HuH-7.5 (cell line): ENCODE data around the gene RGS14.
A peak's percentile ranks its signal among the peaks of the same experiment; 100 is the strongest.

Source experiments
- DNase-seq: peaks from one replicate; pipeline ENCODE4 v3.0.0; 2011; ENCODE audit warnings: low spot score

RGS14 gene, protein sequence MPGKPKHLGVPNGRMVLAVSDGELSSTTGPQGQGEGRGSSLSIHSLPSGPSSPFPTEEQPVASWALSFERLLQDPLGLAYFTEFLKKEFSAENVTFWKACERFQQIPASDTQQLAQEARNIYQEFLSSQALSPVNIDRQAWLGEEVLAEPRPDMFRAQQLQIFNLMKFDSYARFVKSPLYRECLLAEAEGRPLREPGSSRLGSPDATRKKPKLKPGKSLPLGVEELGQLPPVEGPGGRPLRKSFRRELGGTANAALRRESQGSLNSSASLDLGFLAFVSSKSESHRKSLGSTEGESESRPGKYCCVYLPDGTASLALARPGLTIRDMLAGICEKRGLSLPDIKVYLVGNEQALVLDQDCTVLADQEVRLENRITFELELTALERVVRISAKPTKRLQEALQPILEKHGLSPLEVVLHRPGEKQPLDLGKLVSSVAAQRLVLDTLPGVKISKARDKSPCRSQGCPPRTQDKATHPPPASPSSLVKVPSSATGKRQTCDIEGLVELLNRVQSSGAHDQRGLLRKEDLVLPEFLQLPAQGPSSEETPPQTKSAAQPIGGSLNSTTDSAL

DNA sequence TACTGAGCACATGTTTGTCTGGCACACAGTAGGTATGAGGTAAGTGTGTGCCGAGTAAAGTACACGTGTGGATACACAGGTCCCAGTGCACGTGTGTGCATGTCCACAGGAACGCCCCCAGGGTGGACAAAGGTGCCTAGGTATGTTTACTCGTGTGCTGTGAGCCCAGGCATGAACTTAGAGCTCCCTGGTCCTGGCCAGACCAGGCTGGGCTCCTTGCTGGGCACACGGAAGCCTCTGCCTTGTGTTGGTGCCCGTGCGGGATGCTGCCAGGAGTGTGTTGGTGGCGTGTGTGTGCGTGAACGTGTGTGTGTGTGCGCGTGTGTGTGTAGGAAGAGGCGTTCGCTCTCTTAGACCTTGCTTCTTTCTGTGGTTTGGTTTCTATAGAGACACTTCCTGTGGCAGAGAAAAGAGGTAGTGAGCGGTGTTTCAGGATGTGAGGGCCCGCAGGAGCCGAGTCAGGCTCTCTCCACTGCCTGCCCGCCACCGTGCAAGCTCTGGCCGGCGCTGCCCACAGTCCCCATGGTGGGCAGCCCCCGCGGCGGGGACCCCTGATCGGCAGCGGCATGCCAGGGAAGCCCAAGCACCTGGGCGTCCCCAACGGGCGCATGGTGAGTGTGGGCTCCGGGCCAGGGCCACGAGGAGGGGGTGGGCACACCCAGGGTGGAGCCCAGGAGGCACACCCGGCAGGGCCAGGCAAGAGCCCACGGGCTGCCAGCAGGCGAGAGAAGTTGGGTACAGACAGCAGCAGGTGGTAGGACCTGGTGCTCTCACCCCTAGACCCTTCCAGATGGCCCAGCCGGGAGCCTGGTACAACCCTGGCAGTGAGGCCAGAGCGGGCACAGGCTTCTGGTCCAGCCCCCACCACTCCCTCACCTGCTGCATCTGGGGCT lies at the start of gene RGS14:
Gene RGS14, plus strand, starts transcription at position 466 of the 893 bp plus-strand sequence. Its CDS starts 101 bp downstream, at position 567.
- DNase-seq: no peak

DNA sequence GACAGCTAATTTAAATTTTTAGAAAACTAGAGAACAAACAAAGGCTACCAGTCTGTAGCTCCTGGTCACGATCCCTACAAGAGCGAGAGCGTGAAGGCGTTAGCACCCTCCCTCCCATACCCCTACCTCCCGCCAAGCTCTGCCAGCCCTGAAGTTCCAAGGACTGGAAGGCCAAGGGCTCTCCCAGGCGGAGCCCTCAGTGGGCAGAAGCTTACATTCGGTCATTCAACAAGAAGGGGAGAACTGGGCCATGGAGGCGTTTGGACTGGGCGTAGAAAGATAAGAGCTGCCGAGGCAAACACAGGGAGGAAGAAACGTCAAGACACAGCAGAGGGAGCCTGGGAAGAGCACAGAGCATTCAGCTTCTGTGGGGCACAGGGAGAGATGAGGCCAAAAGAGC lies 49.0 kb upstream of the RGS14 start:
- DNase-seq: no peak

DNA sequence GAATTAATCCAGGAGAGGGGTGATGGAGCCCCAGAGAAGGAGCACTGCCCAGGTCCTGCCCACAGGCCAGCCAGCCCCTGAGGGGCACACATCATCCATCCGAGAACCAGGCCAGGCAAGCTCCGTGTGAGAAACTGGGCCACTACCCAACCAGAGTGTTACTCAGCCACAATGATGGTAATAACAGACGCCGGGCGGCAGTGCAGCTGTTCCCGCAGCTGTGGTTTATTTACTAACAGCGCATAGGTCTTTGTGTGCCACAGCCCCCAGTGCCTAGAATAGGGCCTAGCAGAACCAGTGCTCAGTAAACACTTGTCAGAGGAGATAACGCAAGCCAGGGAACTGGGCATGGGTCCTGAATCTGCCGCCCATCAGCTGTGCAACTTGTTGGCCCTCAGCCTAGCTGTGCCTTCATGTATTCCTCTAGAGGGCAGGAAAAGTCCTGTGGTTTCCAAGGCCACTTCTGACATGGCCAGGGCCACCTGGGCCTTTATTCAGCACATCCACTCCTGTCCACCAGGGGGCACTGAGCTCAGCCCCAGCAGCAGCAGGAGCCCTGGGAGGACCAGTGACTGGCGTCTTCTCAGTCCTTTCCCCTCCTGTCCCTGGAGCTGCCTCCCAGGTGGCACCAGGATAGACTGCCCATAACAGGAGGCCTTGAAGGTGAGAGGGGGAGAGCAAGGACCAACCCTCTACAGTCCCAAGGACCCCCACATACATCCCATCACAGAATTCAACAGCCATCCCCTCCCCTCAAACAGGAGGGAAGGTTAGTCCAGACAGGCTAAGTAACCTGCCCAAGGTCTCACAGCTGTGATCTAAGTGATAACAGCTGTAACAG lies 48.2 kb upstream of the RGS14 start:
- peak; percentile 95 for DNase-seq

DNA sequence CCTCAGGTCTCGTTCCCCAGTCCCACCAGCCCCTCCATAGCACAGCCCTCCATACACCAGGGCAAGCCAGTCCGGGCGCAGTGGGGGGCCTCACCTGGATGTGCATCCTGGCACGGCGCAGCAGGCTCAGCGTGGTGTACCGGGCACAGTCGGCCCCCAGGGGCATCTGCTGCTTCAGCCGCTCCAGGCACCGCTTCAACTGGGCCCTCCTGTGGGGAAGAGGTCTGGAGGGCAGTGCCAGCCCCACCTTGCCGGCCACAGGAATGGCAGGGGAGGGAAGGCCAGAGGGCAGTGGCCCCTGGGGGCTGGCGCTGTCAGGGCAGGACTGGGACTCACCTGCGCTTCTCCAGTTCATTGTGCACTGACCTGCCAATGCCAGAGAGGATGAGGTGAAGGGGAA lies 47.4 kb upstream of the RGS14 start:
- no peak for DNase-seq

DNA sequence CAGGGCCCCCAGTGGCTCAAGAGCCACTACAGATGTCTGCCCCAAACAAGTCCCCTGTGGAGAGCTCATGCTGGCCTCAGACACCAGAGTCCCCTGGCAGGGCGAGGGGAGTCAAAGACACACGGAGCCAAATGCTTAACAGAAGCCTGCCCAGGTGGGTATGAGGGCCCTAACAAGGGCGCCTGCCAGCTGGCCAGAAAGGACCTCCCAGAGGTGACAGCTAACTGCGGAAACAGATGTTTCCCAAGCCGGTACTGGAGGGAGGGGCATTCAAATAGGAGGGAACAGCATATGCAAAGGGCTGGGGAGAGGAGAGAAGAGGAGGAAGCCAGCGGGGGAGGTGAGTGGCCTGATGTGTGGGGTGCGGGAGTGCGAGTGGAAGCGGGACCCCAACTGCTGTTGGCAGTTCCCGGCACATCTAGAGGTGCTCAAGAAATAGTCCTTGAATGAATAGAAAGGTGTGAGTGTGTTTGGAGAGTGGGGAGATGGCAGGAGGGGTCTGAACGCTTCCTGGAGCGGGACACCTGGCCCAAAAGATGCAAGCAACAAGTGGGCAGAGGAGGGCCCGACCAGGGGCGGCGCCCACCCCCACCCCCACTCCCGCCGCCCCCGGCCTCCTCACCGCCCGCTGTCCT lies 46.9 kb upstream of the RGS14 start:
- DNase-seq: peak; percentile 59

DNA sequence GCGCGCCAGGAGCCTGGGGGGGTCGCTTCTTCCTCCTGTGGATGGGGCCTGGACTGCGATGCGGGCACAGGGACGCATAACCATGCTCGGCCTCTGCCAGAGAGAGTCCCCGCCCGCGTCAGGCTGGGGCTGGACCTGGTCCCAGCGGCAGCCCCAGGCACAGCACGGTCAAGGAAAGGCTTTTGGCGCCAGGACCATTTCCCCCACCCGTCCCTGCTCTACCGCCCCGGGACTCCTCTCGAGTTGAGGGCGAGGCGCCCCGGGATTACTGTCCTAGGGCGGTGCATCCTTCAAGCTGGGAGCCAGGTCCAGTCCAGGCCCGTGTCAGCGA lies 46.4 kb upstream of the RGS14 start:
- DNase-seq: peak; percentile 40

DNA sequence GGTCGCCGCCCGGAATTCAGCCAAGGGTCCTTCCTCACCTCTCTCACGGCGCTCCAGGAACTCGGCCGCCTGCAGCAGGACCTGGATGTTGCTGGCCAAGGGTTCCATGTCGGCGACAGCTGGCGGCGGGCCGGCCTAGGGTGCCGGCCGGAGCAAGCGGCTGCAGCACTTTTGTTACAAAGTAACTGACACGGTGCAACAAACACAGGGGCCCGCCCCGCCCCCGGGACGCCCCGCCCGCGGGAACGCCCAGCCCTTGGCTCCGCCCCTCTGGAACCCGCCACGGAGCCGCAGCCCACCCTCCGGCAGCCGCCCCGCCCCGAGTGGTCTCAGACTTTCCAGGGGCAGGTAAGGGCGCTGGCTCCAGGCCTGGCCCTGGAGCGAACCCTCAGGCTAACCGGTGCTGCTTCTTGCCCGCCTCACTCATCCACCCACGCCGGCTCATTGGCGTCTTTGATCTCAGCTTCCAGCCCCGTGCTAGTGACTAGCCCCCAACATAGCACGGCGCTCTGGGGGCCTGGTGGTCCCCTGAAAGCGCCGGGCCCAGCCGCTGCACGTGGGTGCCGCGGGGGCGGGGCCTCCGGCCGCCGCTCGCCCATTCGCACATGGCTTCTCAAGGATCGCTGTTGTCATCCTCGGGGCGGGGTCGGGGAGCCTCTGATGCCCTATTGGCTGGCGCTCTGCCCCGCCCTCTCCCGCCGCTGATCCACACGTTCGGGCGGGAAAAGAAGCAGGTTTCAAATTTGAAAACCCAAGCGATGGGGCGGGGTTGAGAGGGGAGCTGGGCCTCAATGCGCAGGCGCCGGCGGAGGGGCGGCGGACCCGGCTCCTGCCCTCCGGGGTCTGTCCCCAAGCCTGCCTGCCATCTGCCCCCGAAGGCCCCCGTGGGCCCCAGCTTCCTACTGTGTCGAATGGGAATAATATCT lies 45.7 kb upstream of the RGS14 start, which contains the start of gene MXD3:
Gene MXD3, minus strand, starts transcription at position 176 of the 926 bp plus-strand sequence. Its CDS starts 68 bp downstream, at position 108.
- peak; percentile 95 for DNase-seq

DNA sequence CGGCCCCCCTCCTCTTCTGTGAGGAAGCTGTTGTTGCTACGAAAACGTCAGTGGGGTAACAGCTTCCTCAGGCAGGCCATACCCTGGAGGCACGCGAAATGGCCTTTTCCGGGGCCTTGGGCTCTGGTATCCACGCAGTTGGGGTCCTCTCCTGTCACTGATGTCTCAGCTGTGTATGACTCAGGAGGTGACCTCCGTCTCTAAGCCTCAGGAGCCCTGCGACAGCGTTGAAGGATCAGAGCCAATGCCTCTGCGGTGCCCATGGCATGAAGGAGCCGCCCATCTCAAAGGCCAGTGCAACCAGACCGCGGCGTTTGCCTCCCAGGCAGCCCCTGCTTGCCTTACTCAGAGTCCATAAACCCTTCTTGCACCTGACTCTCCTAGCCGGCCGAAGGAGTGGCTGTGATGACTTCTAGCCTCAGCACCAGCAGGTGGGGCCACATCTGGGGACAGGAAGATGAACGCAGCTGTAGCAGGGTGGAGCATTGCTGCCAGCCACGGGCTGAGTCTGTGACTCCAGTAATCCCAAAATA lies 45.0 kb upstream of the RGS14 start:
- DNase-seq: peak; percentile 51

DNA sequence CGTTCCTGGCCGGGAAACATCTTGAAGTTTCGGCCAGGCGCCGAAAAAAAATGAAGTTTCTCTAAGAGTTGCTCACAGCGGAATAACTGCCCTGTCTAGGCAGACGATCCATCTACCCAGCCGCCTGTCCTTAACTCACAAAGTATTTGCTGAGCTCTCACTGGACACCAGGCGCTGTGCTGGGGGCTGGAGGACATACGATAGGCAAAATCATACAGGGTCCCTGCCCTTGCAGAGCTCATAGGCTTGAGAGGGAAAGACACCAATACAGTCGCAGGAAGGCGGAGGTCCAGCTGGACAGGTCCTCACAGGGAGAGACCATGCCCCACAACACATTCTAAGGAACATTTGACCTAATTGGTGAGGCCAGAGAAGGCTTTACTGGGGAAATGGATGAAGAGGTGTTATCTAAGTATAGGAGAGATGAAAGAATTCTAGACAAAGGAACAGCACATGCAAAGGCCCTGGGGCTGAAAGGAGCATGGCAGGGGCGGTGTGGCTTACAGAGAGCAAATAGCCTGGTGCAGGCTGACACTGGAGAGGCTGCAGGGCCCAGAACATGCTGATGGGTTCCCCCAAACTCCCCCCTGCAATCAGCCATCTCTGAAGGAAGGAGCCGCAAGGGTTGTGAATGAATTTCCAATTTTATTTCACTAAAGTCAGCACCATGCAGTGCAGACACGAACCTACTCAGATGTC lies 44.0 kb upstream of the RGS14 start:
- no peak for DNase-seq

DNA sequence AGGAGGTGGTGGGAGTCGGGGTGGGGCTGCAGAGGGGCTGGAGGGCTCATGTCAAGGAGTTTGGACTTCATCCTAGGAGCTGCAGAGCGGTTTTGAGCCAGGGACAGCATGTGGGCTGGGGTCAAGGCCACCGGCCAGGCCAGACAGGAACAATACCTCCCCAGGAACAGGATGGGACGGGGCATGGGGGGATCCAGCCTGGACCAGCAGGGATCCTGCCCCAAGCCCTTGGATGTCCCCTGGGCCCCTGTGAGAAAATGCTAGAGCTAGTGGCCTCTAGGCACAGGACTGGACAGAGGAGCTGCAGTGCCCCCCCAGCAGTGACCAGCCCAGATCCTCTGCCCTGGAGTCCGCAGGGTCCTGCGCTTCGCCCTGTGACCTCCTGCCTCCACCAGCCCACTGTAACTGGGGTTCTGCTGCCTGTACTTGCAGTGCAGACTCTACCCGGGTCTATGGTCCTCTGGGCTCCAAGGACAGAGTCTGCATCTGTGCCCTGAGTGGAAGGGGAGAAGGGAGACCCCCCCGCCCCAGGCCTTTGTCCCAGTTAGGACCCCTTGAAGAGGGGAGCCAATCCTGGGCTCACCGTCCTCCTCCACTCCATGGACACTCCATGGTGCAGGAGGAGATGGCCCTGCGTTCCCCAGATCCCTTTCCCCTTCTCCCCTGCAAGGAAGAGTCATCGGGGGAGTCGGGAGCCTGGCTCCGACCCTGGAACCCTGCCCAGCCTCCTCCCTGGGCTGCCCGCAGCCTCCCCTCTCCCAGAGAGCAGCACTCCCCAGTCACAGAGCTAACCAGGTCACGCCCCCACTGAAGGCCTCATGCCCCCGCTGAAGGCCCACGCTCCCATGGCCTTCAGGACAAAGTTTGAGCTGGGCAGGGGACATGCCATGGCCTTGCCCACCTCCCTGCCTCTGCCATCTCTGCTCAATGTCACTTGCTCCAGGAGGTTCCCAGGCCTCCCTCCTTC lies 43.1 kb upstream of the RGS14 start:
- no peak for DNase-seq

DNA sequence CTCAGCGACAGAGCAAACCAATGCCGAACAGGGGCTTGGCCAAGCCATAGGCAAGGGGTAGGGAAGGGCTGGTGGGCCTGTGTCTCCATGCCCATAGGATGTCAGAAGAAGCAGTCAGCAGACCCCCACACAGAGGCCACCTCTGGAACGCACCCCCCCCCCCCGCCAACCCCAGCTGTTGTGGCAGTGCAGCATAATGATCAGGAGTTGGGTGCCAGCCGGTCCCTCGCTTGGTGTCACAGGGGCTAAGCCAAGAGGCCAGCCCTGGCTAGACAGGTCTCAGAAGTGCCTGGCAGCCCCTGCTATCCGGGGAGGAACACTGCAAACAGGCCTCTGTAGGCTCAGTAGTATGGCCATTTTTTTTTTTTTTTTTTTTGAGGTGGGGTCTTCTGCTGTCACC lies 42.3 kb upstream of the RGS14 start:
- DNase-seq: no peak

DNA sequence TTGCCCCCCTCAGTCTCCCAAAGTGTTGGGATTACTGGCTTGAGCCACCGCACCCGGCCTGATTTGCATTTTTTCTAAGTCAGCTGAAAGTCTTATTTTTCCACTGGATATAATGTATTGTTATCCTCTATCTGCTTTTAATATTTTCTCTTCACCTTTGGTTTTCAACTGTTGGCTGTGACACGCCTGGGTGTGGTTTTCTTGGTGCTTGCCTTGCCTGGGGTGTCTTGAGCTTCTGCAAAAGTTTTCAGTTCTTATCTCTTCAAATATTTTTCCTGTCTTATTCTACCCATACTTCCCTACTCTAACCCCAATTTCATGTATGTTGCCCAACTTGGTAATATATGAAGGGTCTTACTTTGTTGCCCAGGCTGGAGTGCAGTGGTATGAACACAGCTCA lies 41.7 kb upstream of the RGS14 start:
- DNase-seq: no peak

DNA sequence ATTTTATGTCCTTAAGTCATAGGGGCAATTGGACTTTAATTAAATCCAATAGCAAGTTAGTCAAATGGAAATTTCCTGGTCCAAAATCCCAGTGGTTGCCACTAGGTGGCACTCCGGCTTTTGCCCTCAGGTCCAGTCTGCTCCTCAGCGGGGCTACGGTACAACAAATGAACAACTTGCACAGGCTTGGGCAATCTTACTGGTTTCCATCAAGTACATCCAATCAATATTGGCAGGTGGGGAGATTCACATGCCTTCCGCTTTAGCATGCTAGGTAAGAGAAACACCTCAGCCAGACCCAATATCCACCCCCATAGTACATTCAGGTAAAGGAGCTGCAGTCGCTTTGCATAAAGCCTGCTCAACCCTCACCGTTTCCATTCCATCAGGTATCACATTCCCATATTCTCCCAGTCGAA lies 39.8 kb upstream of the RGS14 start:
- DNase-seq: peak; percentile 87

DNA sequence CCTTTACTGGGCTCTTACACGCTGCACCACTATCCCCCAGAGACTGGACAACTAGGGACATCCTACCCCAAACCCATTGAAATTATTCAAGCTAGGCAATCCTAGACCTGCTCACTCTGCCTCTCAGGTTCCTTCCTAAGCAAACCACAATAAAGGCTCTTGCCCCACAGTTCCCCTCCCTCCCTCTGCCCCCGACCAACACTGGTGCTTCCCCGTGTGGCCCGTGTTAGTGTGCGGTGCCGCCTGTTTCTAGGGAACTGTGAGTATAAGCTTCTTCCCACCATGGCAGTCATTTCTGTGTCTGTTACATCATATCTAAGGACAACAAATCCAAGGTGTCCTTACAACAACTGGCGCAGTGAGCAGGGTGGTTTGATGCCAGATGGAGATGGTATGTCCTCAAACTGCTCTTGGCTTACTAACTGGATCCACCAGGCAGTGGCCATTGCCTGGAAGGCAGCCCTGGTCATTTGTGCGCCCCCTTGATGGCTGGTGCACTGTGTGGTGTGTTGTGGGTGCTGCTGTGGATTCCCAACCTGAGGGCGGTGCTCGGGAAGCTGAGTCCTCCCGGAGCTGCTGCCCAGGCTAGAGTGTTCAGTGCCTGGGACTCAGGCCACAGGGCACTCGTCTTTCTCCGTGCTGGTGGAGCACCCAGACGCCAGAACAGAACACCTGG lies 37.7 kb upstream of the RGS14 start:
- no peak for DNase-seq

DNA sequence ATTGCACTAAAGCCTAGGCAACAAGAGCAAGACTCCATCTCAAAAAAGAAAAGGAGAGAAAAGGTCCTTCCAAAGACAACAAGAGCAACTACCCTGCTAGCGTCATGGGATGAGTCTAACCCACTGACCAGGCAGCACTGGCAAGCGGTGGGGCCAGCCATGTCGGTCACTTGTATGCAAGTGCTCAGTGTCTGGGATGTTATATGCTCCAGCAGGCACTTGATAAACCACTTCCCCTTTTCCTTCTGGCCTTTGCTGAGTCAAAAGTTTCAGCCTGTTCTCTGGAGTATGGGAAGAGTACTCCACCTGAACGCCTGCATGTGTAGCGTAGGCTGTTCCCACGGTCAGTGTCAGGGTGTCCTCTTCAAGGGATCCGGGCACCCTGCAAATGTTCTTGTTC lies 36.8 kb upstream of the RGS14 start:
- no peak for DNase-seq

DNA sequence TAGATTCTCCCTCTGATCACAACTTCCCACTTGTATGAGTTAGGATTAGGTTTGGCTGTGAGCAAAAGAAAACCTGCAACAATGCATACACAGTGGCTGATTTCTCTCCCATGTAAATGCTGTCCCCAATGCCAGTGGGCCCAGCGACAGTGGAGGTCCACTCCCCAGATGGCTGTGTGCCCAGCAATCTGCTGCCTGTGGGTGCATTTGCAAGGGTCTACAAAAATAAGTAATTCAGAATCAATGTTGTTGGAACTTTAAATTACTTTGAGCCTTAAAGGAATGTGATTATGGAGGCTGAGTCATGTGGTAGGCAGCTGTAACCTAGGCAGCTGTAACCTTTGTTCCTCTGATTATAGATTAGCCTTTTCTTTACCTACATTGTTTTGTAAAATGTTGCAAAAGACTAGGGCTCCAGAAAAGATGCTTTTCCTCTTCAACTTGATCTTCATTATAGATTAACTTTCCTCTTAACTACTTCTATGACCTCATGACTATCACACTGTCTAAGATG lies 31.8 kb upstream of the RGS14 start:
- DNase-seq: no peak
